Measurements from ENCODE around the gene PAGE2B.
"Not testable (repeated sequence)": the region's sequence is repeated elsewhere in the genome, so short reads cannot be mapped to it uniquely, and the experiment has no call there.

Gene PAGE2B

GRCh38 chrX:55074851-55075467 is at the start of gene PAGE2B:
TSS of gene PAGE2B (plus strand) at chrX:55075030. CDS start at chrX:55076042, 1,012 bp downstream.
- Mint-ChIP-seq H3K4me1 (ENCODE audit: low read depth) (no peaks in the 10 kb centered on the region), H3K4me3 (no peak within 1 kb of the TSS), H3K27me3 (peaks cover 53% of the 10 kb centered on the region), H3K36me3 (ENCODE audit: low read depth) (no peaks in the 10 kb centered on the region), H3K27ac (no peak within 1 kb of the TSS), H3K9me3 (no peaks in the 10 kb centered on the region)
- DNase-seq = no peak

- H3K27me3 Mint-ChIP-seq = peaks cover 15% of the 10 kb centered on the region
- H3K4me3 Mint-ChIP-seq = no peak overlapping the region
- no peak for DNase-seq
- no peaks in the 10 kb centered on the region for H3K36me3 Mint-ChIP-seq (ENCODE audit: low read depth)
- no peaks in the 10 kb centered on the region for H3K4me1 Mint-ChIP-seq (ENCODE audit: low read depth)
- H3K27ac Mint-ChIP-seq = no peak overlapping the region
- no peaks in the 10 kb centered on the region for H3K9me3 Mint-ChIP-seq
These were observed 48.7 kb upstream of the PAGE2B start for GRCh38 chrX:55026143-55026542.

- Mint-ChIP-seq H3K4me1 (ENCODE audit: low read depth) (no peaks in the 10 kb centered on the region), H3K36me3 (ENCODE audit: low read depth) (no peaks in the 10 kb centered on the region), H3K27me3 (peaks cover 19% of the 10 kb centered on the region), H3K4me3 (no peak overlapping the region), H3K27ac (no peak overlapping the region), H3K9me3 (no peaks in the 10 kb centered on the region)
- no peak for DNase-seq
These were observed 48.0 kb upstream of the PAGE2B start for GRCh38 chrX:55026840-55027239.

DNA sequence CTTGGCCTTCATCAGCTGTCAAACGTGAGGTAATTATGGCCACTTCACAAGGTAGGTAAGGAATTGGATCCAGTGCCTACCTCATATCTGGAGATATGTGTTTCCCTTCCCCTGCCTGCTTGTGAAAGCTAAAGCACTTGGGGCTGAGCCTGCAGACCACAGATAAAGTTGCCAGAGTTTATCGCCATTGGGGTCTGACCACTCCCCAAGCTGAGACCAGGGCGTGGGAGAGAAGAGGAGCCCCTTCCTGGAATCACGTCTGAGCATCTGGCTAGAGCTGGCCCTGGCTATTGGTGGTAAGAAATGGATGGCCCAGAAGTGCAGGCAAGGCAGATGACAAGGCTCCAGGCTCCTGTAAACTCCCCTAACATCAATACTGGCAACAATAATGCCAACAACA is 46.8 kb upstream of the PAGE2B start:
- Mint-ChIP-seq H3K4me1 (ENCODE audit: low read depth) (no peaks in the 10 kb centered on the region), H3K4me3 (no peak overlapping the region), H3K36me3 (ENCODE audit: low read depth) (no peaks in the 10 kb centered on the region), H3K9me3 (no peaks in the 10 kb centered on the region), H3K27ac (no peak overlapping the region), H3K27me3 (peaks cover 23% of the 10 kb centered on the region)
- no peak for DNase-seq

- H3K27ac Mint-ChIP-seq = no peak overlapping the region
- H3K4me1 Mint-ChIP-seq (ENCODE audit: low read depth) = no peaks in the 10 kb centered on the region
- DNase-seq = no peak
- H3K4me3 Mint-ChIP-seq = no peak overlapping the region
- peaks cover 29% of the 10 kb centered on the region for H3K27me3 Mint-ChIP-seq
- H3K9me3 Mint-ChIP-seq = no peaks in the 10 kb centered on the region
- no peaks in the 10 kb centered on the region for H3K36me3 Mint-ChIP-seq (ENCODE audit: low read depth)
These were observed 46.2 kb upstream of the PAGE2B start for GRCh38 chrX:55028611-55029010.

GRCh38 chrX:55029291-55029690 is 45.5 kb upstream of the PAGE2B start:
- Mint-ChIP-seq H3K9me3 (no peaks in the 10 kb centered on the region), H3K36me3 (ENCODE audit: low read depth) (no peaks in the 10 kb centered on the region), H3K27me3 (peaks cover 29% of the 10 kb centered on the region), H3K27ac (no peak overlapping the region), H3K4me3 (no peak overlapping the region), H3K4me1 (ENCODE audit: low read depth) (no peaks in the 10 kb centered on the region)
- DNase-seq = no peak

GRCh38 chrX:55030271-55031205 is 44.3 kb upstream of the PAGE2B start, which contains the start of gene ALAS2:
TSS of gene ALAS2 (minus strand) at chrX:55030977. CDS start at chrX:55026000, 4,977 bp downstream.
- Mint-ChIP-seq H3K9me3 (no peaks in the 10 kb centered on the region), H3K4me3 (no peak within 1 kb of the TSS), H3K36me3 (ENCODE audit: low read depth) (no peaks in the 10 kb centered on the region), H3K4me1 (ENCODE audit: low read depth) (no peaks in the 10 kb centered on the region), H3K27ac (no peak within 1 kb of the TSS), H3K27me3 (peaks cover 29% of the 10 kb centered on the region)
- no peak for DNase-seq

GRCh38 chrX:55033429-55033828 is 41.4 kb upstream of the PAGE2B start:
- Mint-ChIP-seq H3K36me3 (ENCODE audit: low read depth) (no peaks in the 10 kb centered on the region), H3K9me3 (no peaks in the 10 kb centered on the region), H3K27me3 (peaks cover 29% of the 10 kb centered on the region), H3K4me3 (no peak overlapping the region), H3K27ac (no peak overlapping the region), H3K4me1 (ENCODE audit: low read depth) (no peaks in the 10 kb centered on the region)
- DNase-seq = no peak

DNA sequence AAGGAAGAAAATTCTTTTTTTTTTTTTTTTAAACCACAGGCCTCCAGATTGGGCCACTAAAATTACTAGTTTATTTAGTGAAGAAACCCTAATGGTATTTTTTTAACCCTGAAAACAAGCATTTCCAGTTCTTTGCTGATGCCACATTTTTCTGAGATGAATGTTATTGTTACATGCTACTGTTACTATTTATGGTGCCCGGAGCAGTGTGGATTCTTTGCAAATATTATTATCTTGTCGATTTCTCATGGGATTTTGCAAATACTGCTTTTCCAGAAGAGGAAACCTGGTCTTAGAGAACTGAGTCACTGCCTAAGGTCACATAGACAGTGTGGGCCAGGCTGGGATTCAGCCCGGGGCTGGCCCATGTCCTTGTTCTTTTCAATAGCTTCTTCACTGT is 35.4 kb upstream of the PAGE2B start:
- H3K9me3 Mint-ChIP-seq = no peaks in the 10 kb centered on the region
- DNase-seq = no peak
- H3K27me3 Mint-ChIP-seq = peaks cover 8% of the 10 kb centered on the region
- no peak overlapping the region for H3K4me3 Mint-ChIP-seq
- no peaks in the 10 kb centered on the region for H3K4me1 Mint-ChIP-seq (ENCODE audit: low read depth)
- no peak overlapping the region for H3K27ac Mint-ChIP-seq
- H3K36me3 Mint-ChIP-seq (ENCODE audit: low read depth) = no peaks in the 10 kb centered on the region

DNA sequence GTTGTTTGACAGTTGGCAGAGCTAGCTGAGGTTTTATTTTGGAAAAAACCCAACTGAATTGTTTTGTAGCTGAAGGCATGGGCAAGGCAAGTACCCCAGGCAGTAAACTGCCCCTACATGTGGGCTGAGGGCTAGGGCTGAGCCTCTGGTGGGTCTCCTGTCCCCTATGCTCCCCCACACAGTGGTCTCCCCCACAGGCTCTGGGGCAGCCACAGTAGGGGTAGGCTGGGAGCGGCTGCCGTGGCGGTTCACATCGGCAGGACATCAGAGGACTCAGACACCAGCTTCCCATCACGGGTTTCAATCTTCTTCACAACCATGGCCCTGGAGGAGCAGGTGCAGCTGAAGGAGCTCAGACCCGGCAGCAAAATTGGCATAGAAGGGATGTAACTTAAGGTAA is 33.3 kb upstream of the PAGE2B start:
- H3K27ac Mint-ChIP-seq = no peak overlapping the region
- H3K9me3 Mint-ChIP-seq = no peaks in the 10 kb centered on the region
- no peaks in the 10 kb centered on the region for H3K36me3 Mint-ChIP-seq (ENCODE audit: low read depth)
- H3K4me1 Mint-ChIP-seq (ENCODE audit: low read depth) = no peaks in the 10 kb centered on the region
- H3K4me3 Mint-ChIP-seq = no peak overlapping the region
- no peak for DNase-seq
- H3K27me3 Mint-ChIP-seq = peaks cover 3% of the 10 kb centered on the region

DNA sequence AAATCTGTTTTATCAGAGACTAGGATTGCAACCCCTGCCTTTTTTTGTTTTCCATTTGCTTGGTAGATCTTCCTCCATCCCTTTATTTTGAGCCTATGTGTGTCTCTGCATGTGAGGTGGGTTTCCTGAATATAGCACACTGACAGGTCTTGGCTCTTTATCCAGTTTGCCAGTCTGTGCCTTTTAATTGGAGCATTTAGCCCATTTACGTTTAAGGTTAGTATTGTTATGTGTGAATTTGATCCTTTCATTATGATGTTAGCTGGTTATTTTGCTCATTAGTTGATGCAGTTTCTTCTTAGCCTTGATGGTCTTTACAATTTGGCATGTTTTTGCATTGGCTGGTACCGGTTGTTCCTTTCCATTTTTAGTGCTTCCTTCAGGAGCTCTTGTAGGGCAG is 24.2 kb upstream of the PAGE2B start:
- DNase-seq; H3K36me3 Mint-ChIP-seq (ENCODE audit: low read depth); H3K4me3 Mint-ChIP-seq; H3K9me3 Mint-ChIP-seq; H3K27ac Mint-ChIP-seq; H3K4me1 Mint-ChIP-seq (ENCODE audit: low read depth): not testable (repeated sequence)
- peaks cover 17% of the 10 kb centered on the region for H3K27me3 Mint-ChIP-seq

DNA sequence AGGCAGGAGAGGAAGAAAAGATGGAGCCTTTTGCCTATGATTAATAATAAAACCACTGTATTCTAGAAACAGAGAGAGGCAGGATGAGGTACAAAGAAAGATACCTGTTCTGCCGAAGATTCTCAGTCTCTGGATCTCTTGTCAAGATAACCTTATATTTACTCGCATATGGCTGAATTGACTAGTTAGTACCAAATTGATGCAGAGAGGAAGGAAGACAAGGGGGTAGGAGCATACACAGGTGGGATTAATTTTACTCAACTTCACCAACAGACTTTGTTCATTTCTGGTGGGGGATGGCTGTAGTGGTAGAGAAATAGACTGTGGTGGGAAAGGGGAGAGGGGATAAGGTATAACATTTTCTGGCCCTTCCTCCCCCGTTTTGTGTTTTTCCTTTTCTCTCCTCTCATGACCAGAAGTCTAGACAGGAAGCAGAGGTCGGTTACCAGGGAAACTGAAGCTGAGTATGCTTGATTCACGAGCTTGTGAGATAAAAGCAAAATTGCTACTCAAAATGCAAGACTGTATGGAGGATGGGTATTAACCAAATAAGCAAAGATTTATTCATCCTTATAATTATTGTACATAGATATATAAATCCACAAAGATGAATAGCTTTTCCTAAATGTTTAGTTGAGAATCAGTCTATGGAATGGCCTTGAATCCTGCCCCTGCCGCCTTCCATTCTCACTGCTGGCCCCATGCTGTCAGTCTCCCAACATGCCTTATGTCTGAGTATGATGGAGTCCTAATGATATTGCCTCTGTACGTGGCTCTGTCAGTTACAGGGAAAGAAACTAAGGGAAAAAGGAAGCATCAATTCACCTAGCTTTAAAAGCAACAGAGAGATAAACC is 17.8 kb upstream of the PAGE2B start:
- H3K36me3 Mint-ChIP-seq (ENCODE audit: low read depth) = no peaks in the 10 kb centered on the region
- no peaks in the 10 kb centered on the region for H3K9me3 Mint-ChIP-seq
- H3K27me3 Mint-ChIP-seq = peaks cover 14% of the 10 kb centered on the region
- H3K4me1 Mint-ChIP-seq (ENCODE audit: low read depth) = peaks cover 18% of the 10 kb centered on the region
- peak overlapping the region; percentile 71 for H3K27ac Mint-ChIP-seq
- no peak for DNase-seq
- H3K4me3 Mint-ChIP-seq = peak overlapping the region; percentile 61

DNA sequence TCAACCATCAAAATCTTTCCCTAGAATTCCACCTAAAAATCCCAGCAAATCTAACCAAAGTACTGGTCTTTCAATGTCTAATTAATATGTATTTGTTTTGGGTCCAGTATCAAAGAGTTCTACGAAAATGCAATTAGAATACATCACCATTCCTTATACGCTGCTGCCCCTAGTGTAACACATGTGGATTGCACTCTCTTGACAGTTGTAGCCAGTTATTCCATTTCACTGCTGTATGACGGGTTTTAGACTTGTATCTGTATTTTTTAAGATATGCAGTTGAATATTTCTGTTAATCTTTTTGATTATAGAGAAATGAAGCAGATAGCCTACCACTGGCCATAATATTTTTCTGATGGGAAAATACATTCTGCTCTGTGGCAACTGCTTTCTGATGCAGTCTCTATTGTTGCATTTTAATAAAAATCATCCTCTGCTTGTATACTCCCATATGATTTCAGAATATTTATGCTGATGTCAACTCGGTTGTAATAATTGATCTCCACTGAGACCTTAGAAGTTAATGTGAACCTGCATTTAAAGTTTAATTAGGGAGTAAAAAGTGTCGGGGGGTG is 17.1 kb upstream of the PAGE2B start:
- peaks cover 18% of the 10 kb centered on the region for H3K4me1 Mint-ChIP-seq (ENCODE audit: low read depth)
- H3K36me3 Mint-ChIP-seq (ENCODE audit: low read depth) = no peaks in the 10 kb centered on the region
- H3K27me3 Mint-ChIP-seq = peaks cover 18% of the 10 kb centered on the region
- peak overlapping the region; percentile 71 for H3K27ac Mint-ChIP-seq
- no peaks in the 10 kb centered on the region for H3K9me3 Mint-ChIP-seq
- peak overlapping the region; percentile 61 for H3K4me3 Mint-ChIP-seq
- no peak for DNase-seq

DNA sequence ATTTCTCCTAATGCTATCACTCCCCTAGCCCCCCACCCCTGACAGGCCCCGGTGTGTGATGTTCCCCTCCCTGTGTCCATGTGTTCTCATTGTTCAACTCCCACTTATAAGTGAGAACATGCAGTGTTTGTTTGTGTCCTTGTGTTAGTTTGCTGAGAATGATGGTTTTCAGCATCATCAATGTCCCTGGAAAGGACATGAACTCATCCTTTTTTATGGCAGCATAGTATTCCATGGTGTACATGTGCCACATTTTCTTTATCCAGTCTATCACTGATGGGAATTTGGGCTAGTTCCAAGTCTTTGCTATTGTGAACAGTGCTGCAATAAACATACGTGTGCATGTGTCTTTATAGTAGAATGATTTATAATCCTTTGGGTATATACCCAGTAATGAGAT is 7.7 kb upstream of the PAGE2B start:
- not testable (repeated sequence) for DNase-seq; H3K4me1 Mint-ChIP-seq (ENCODE audit: low read depth); H3K9me3 Mint-ChIP-seq; H3K36me3 Mint-ChIP-seq (ENCODE audit: low read depth); H3K27ac Mint-ChIP-seq; H3K4me3 Mint-ChIP-seq
- H3K27me3 Mint-ChIP-seq = peaks cover 63% of the 10 kb centered on the region

All from activated T-cell treated with anti-CD3 and anti-CD28 coated beads, Interleukin-2, amount 50 U/mL, for 24 hours (primary cell).